ENCODE measurements around the gene ARL3.
"Not testable (repeated sequence)": the region's sequence is repeated elsewhere in the genome, so short reads cannot be mapped to it uniquely, and the experiment has no call there.

ARL3 gene

DNA sequence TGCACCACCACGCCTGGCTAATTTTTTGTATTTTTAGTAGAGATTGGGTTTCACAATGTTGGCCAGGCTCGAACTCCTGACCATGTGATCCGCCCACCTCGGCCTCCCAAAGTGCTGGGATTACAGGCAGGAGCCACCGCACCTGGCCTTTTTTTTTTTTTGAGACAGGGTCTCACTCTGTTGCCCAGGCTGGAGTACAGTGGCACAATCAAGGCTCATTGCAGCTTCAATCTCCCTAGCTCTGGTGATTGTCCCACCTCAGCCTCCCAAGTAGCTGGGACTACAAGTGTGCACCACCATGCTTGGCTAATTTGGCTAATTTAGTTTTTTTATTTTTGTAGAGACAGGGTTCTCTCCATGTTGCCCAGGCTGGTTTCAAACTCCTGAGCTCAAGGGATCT is 28.1 kb upstream of the ARL3 start:
- not testable (repeated sequence) for H3K23ac ChIP-seq (ENCODE audit: low read depth, low read length, poor library complexity); H3K14ac ChIP-seq (ENCODE audit: low read length); H4K8ac ChIP-seq (ENCODE audit: low read depth, low read length); H2BK12ac ChIP-seq (ENCODE audit: low read length); H3K9me3 ChIP-seq (replicated peaks in 1 of 2; ENCODE audit: control insufficient read depth in 2 of 2, insufficient read depth in 1 of 2, low read depth in 1 of 2, low read length in 2 of 2); H3K27me3 ChIP-seq (ENCODE audit: control insufficient read depth in 3 of 3, insufficient read depth in 3 of 3, low read depth in 1 of 3, low read length in 3 of 3); H2BK120ac ChIP-seq (ENCODE audit: low read depth, low read length); H3K4me1 ChIP-seq (ENCODE audit: control insufficient read depth in 2 of 2, insufficient read depth in 1 of 2, low read depth in 1 of 2, low read length in 2 of 2); H3K4me2 ChIP-seq (ENCODE audit: insufficient read depth, low read length, poor library complexity, severe bottlenecking); H3K18ac ChIP-seq (ENCODE audit: low read length); DNase-seq (ENCODE audit: low spot score); H2AK5ac ChIP-seq (ENCODE audit: low read depth, low read length); H2BK5ac ChIP-seq (ENCODE audit: low read length); H2BK15ac ChIP-seq (ENCODE audit: low read length); H3K4ac ChIP-seq (ENCODE audit: low read length); H3K79me1 ChIP-seq (ENCODE audit: low read depth, low read length); H3K9ac ChIP-seq (ENCODE audit: low read depth, low read length, poor library complexity); H3K27ac ChIP-seq (replicated peaks; ENCODE audit: low read length); H4K91ac ChIP-seq (ENCODE audit: low read depth, low read length, poor library complexity); H2AFZ ChIP-seq (ENCODE audit: low read length); H3K4me3 ChIP-seq (ENCODE audit: low read length in 2 of 2)
- WGBS, 2 donors (ENCODE audit: extremely low coverage in 2 of 2, insufficient read length in 2 of 2, insufficient replicate concordance in 1 of 2), result no CpG with 5 or more reads among the region's 5 CpGs
- H3K36me3 ChIP-seq (replicated peaks in 1 of 2; ENCODE audit: control insufficient read depth in 2 of 2, insufficient read depth in 2 of 2, low read length in 2 of 2), result peaks cover 6 to 18% of the 10 kb centered on the region in 2 donors

DNA sequence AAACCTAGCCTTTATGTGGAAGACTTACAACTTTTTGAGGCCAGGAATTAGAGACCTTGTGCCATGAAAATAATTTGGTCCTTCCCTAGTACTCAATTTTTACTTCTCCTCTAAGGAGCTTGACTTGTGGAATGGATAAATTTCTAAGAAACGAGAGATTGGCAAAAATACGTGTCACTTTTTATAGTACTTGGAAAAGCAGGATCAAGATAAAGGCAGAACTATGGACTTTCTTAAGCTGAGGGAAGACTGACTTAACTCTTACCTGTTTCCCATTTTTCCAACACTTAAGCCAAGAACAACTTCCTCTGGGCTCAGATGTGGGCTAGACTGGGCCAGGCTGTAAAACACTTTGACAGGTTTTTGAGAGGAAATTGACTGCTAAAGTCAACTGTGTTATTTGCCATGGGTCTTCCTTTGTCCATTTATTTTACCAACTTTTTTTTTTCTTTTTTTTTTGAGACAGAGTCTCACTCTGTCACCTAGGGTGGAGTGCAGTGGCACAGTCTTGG is 27.6 kb upstream of the ARL3 start:
- no peak overlapping the region for H3K14ac ChIP-seq (ENCODE audit: low read length)
- peaks cover 6% of the 10 kb centered on the region in 2 donors for H3K4me1 ChIP-seq (ENCODE audit: control insufficient read depth in 2 of 2, insufficient read depth in 1 of 2, low read depth in 1 of 2, low read length in 2 of 2)
- no peak overlapping the region for H4K8ac ChIP-seq (ENCODE audit: low read depth, low read length)
- H2BK120ac ChIP-seq (ENCODE audit: low read depth, low read length), result no peak overlapping the region
- H3K36me3 ChIP-seq (replicated peaks in 1 of 2; ENCODE audit: control insufficient read depth in 2 of 2, insufficient read depth in 2 of 2, low read length in 2 of 2), result peaks cover 8 to 22% of the 10 kb centered on the region in 2 donors
- peaks cover 0 to 2% of the 10 kb centered on the region in 2 donors for H3K9me3 ChIP-seq (replicated peaks in 1 of 2; ENCODE audit: control insufficient read depth in 2 of 2, insufficient read depth in 1 of 2, low read depth in 1 of 2, low read length in 2 of 2)
- H2BK12ac ChIP-seq (ENCODE audit: low read length), result no peak overlapping the region
- H3K79me1 ChIP-seq (ENCODE audit: low read depth, low read length), result peaks cover 5% of the 10 kb centered on the region
- no peak overlapping the region for H2BK5ac ChIP-seq (ENCODE audit: low read length)
- H3K4me2 ChIP-seq (ENCODE audit: insufficient read depth, low read length, poor library complexity, severe bottlenecking), result no peak overlapping the region
- H4K91ac ChIP-seq (ENCODE audit: low read depth, low read length, poor library complexity), result no peak overlapping the region
- no peak overlapping the region for H3K4ac ChIP-seq (ENCODE audit: low read length)
- H2AFZ ChIP-seq (ENCODE audit: low read length), result no peak overlapping the region
- H2AK5ac ChIP-seq (ENCODE audit: low read depth, low read length), result no peak overlapping the region
- H3K27me3 ChIP-seq (ENCODE audit: control insufficient read depth in 3 of 3, insufficient read depth in 3 of 3, low read depth in 1 of 3, low read length in 3 of 3), result no peaks in the 10 kb centered on the region
- H3K23ac ChIP-seq (ENCODE audit: low read depth, low read length, poor library complexity), result no peak overlapping the region
- DNase-seq (ENCODE audit: low spot score), result no peak
- no peak overlapping the region for H3K4me3 ChIP-seq (ENCODE audit: low read length in 2 of 2)
- no peak overlapping the region for H3K27ac ChIP-seq (replicated peaks; ENCODE audit: low read length)
- H3K18ac ChIP-seq (ENCODE audit: low read length), result no peak overlapping the region
- no peak overlapping the region for H2BK15ac ChIP-seq (ENCODE audit: low read length)
- no CpG with 5 or more reads among the region's 2 CpGs for WGBS, 2 donors (ENCODE audit: extremely low coverage in 2 of 2, insufficient read length in 2 of 2, insufficient replicate concordance in 1 of 2)
- H3K9ac ChIP-seq (ENCODE audit: low read depth, low read length, poor library complexity), result no peak overlapping the region

GRCh38 chr10:102740229-102740628 is 26.0 kb upstream of the ARL3 start:
- no peak overlapping the region for H2BK5ac ChIP-seq (ENCODE audit: low read length)
- peaks cover 5% of the 10 kb centered on the region for H3K79me1 ChIP-seq (ENCODE audit: low read depth, low read length)
- H3K27ac ChIP-seq (replicated peaks; ENCODE audit: low read length), result no peak overlapping the region
- H3K4ac ChIP-seq (ENCODE audit: low read length), result no peak overlapping the region
- H3K23ac ChIP-seq (ENCODE audit: low read depth, low read length, poor library complexity), result no peak overlapping the region
- no peak overlapping the region for H3K9ac ChIP-seq (ENCODE audit: low read depth, low read length, poor library complexity)
- H3K18ac ChIP-seq (ENCODE audit: low read length), result no peak overlapping the region
- no peak overlapping the region for H3K4me2 ChIP-seq (ENCODE audit: insufficient read depth, low read length, poor library complexity, severe bottlenecking)
- no peak overlapping the region for H3K4me3 ChIP-seq (ENCODE audit: low read length in 2 of 2)
- H3K36me3 ChIP-seq (replicated peaks in 1 of 2; ENCODE audit: control insufficient read depth in 2 of 2, insufficient read depth in 2 of 2, low read length in 2 of 2), result peaks cover 14 to 30% of the 10 kb centered on the region in 2 donors
- peaks cover 6 to 8% of the 10 kb centered on the region in 2 donors for H3K4me1 ChIP-seq (ENCODE audit: control insufficient read depth in 2 of 2, insufficient read depth in 1 of 2, low read depth in 1 of 2, low read length in 2 of 2)
- no peak overlapping the region for H3K14ac ChIP-seq (ENCODE audit: low read length)
- no peak overlapping the region for H4K91ac ChIP-seq (ENCODE audit: low read depth, low read length, poor library complexity)
- no peak for DNase-seq (ENCODE audit: low spot score)
- H2BK120ac ChIP-seq (ENCODE audit: low read depth, low read length), result no peak overlapping the region
- whole genome bisulfite sequencing, 2 donors (ENCODE audit: extremely low coverage in 2 of 2, insufficient read length in 2 of 2, insufficient replicate concordance in 1 of 2), result no CpG with 5 or more reads among the region's 2 CpGs
- H2AFZ ChIP-seq (ENCODE audit: low read length), result no peak overlapping the region
- H2BK15ac ChIP-seq (ENCODE audit: low read length), result no peak overlapping the region
- no peak overlapping the region for H2AK5ac ChIP-seq (ENCODE audit: low read depth, low read length)
- H2BK12ac ChIP-seq (ENCODE audit: low read length), result no peak overlapping the region
- H4K8ac ChIP-seq (ENCODE audit: low read depth, low read length), result no peak overlapping the region
- peaks cover 0 to 2% of the 10 kb centered on the region in 2 donors for H3K9me3 ChIP-seq (replicated peaks in 1 of 2; ENCODE audit: control insufficient read depth in 2 of 2, insufficient read depth in 1 of 2, low read depth in 1 of 2, low read length in 2 of 2)
- no peaks in the 10 kb centered on the region for H3K27me3 ChIP-seq (ENCODE audit: control insufficient read depth in 3 of 3, insufficient read depth in 3 of 3, low read depth in 1 of 3, low read length in 3 of 3)

DNA sequence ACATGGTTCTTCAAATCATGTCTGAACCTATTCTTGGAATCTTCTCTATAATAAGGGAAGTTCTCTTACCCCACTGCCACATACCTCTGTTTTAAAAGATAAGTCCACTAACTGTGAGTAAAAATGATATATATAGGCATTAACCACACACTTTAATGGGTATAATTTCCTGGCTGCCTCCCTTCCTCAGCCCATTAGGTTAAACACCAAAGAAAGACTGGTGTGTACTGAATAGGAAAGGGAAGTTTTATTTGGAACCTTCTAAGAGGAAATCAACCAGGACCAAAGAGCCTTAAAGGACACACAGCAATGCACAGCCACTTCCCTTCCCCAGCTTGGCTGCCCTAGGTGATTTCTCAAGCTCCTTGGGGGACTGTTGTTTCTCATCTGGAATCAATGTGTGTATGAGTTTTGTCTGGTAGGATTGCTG is 24.5 kb upstream of the ARL3 start:
- Histone ChIP-seq H3K23ac (ENCODE audit: low read depth, low read length, poor library complexity) (no peak overlapping the region), H3K27me3 (ENCODE audit: control insufficient read depth in 3 of 3, insufficient read depth in 3 of 3, low read depth in 1 of 3, low read length in 3 of 3) (no peaks in the 10 kb centered on the region), H3K4me1 (ENCODE audit: control insufficient read depth in 2 of 2, insufficient read depth in 1 of 2, low read depth in 1 of 2, low read length in 2 of 2) (peaks cover 0 to 4% of the 10 kb centered on the region in 2 donors), H4K91ac (ENCODE audit: low read depth, low read length, poor library complexity) (no peak overlapping the region), H3K4me2 (ENCODE audit: insufficient read depth, low read length, poor library complexity, severe bottlenecking) (no peak overlapping the region), H2AFZ (ENCODE audit: low read length) (no peak overlapping the region), H3K18ac (ENCODE audit: low read length) (no peak overlapping the region), H3K4me3 (ENCODE audit: low read length in 2 of 2) (no peak overlapping the region), H3K14ac (ENCODE audit: low read length) (no peak overlapping the region), H3K79me1 (ENCODE audit: low read depth, low read length) (no peaks in the 10 kb centered on the region), H2AK5ac (ENCODE audit: low read depth, low read length) (no peak overlapping the region), H3K36me3 (replicated peaks in 1 of 2; ENCODE audit: control insufficient read depth in 2 of 2, insufficient read depth in 2 of 2, low read length in 2 of 2) (peaks cover 17 to 44% of the 10 kb centered on the region in 2 donors), H3K27ac (replicated peaks; ENCODE audit: low read length) (no peak overlapping the region), H2BK5ac (ENCODE audit: low read length) (no peak overlapping the region), H2BK15ac (ENCODE audit: low read length) (no peak overlapping the region), H3K9ac (ENCODE audit: low read depth, low read length, poor library complexity) (no peak overlapping the region), H4K8ac (ENCODE audit: low read depth, low read length) (no peak overlapping the region), H3K4ac (ENCODE audit: low read length) (no peak overlapping the region), H3K9me3 (replicated peaks in 1 of 2; ENCODE audit: control insufficient read depth in 2 of 2, insufficient read depth in 1 of 2, low read depth in 1 of 2, low read length in 2 of 2) (peaks cover 0 to 2% of the 10 kb centered on the region in 2 donors), H2BK120ac (ENCODE audit: low read depth, low read length) (no peak overlapping the region), H2BK12ac (ENCODE audit: low read length) (no peak overlapping the region)
- no peak for DNase-seq (ENCODE audit: low spot score)
